ENCODE measurements around the gene ZNF853.

GRCh38 chr7:6649241-6649961 is 34.0 kb downstream of the ZNF853 start:
- TF ChIP-seq POLR2AphosphoS5 (IDR thresholded peaks at IDR 0.05) (no peak), CTCF (IDR thresholded peaks at IDR 0.05) (no peak)
